ENCODE data around the gene TMEM167A. TPM values are rescaled to one million over a fixed set of nuclear protein-coding genes. Genes with fewer than 3 reads are reported as not detected.

Gene TMEM167A
- 10 to 100 TPM; 63.8 to 68.4 TPM for total RNA-seq

- Mint-ChIP-seq H3K36me3 (peaks cover 22% of the 10 kb centered on the region), H3K9me3 (no peaks in the 10 kb centered on the region), H3K27me3 (no peaks in the 10 kb centered on the region), H3K4me3 (peak within 1 kb of the TSS; percentile 95), H3K4me1 (peaks cover 19% of the 10 kb centered on the region), H3K27ac (peak within 1 kb of the TSS; percentile 96)
- ATAC-seq (ENCODE audit: low read depth) (peak; percentile 99), DNase-seq (peak; percentile 87)
- POLR2A ChIA-PET: interaction anchor here (0.5 to 1.6 kb wide), 8 partner anchors 11 to 799 kb away, joined by 3 to 6 read pairs (median 4); partner anchors contain the start of gene RPS23
These were observed at the start of gene TMEM167A, which contains the start of gene XRCC4 for GRCh38 chr5:83076742-83077661. Gene TMEM167A, minus strand, starts transcription at chr5:83077394. Its CDS starts 71 bp downstream, at chr5:83077323. Gene XRCC4, plus strand, starts transcription at chr5:83077547. Its CDS starts 27,373 bp downstream, at chr5:83104920.

GRCh38 chr5:83126501-83126900, 49.3 kb upstream of the TMEM167A start:
- peaks cover 20% of the 10 kb centered on the region for H3K9me3 Mint-ChIP-seq
- no peak overlapping the region for H3K27ac Mint-ChIP-seq
- no peak overlapping the region for H3K4me3 Mint-ChIP-seq
- peaks cover 15% of the 10 kb centered on the region for H3K36me3 Mint-ChIP-seq
- POLR2A ChIA-PET: no interaction called here
- H3K4me1 Mint-ChIP-seq: no peaks in the 10 kb centered on the region
- ATAC-seq (ENCODE audit: low read depth) (no peak), DNase-seq (no peak)
- H3K27me3 Mint-ChIP-seq: no peaks in the 10 kb centered on the region

- peaks cover 19% of the 10 kb centered on the region for H3K9me3 Mint-ChIP-seq
- no peak overlapping the region for H3K4me3 Mint-ChIP-seq
- H3K36me3 Mint-ChIP-seq: peaks cover 15% of the 10 kb centered on the region
- H3K4me1 Mint-ChIP-seq: no peaks in the 10 kb centered on the region
- DNase-seq (no peak), ATAC-seq (ENCODE audit: low read depth) (no peak)
- H3K27ac Mint-ChIP-seq: no peak overlapping the region
- POLR2A ChIA-PET: no interaction called here
- H3K27me3 Mint-ChIP-seq: no peaks in the 10 kb centered on the region
These were observed 48.4 kb upstream of the TMEM167A start for GRCh38 chr5:83125560-83125959.

GRCh38 chr5:83124593-83124992, 47.4 kb upstream of the TMEM167A start:
- DNase-seq: no peak
- Mint-ChIP-seq H3K9me3 (peaks cover 14% of the 10 kb centered on the region), H3K4me3 (no peak overlapping the region), H3K27me3 (no peaks in the 10 kb centered on the region), H3K36me3 (peaks cover 18% of the 10 kb centered on the region), H3K4me1 (no peaks in the 10 kb centered on the region), H3K27ac (no peak overlapping the region)
- POLR2A ChIA-PET: no interaction called here
- ATAC-seq (ENCODE audit: low read depth): no peak

- H3K27me3 Mint-ChIP-seq: no peaks in the 10 kb centered on the region
- DNase-seq: no peak
- H3K4me3 Mint-ChIP-seq: no peak overlapping the region
- H3K27ac Mint-ChIP-seq: no peak overlapping the region
- H3K4me1 Mint-ChIP-seq: no peaks in the 10 kb centered on the region
- peaks cover 32% of the 10 kb centered on the region for H3K36me3 Mint-ChIP-seq
- POLR2A ChIA-PET: no interaction called here
- no peak for ATAC-seq (ENCODE audit: low read depth)
- peaks cover 10% of the 10 kb centered on the region for H3K9me3 Mint-ChIP-seq
These were observed 41.8 kb upstream of the TMEM167A start for GRCh38 chr5:83118976-83119375.

- Mint-ChIP-seq H3K4me1 (no peaks in the 10 kb centered on the region), H3K4me3 (no peak overlapping the region), H3K9me3 (peaks cover 10% of the 10 kb centered on the region), H3K36me3 (peaks cover 36% of the 10 kb centered on the region), H3K27ac (no peak overlapping the region), H3K27me3 (no peaks in the 10 kb centered on the region)
- POLR2A ChIA-PET: no interaction called here
- DNase-seq (no peak), ATAC-seq (ENCODE audit: low read depth) (no peak)
These were observed 41.3 kb upstream of the TMEM167A start for GRCh38 chr5:83118471-83118870.

- ATAC-seq (ENCODE audit: low read depth) (no peak), DNase-seq (no peak)
- no peak overlapping the region for H3K27ac Mint-ChIP-seq
- H3K4me1 Mint-ChIP-seq: no peaks in the 10 kb centered on the region
- H3K36me3 Mint-ChIP-seq: peaks cover 51% of the 10 kb centered on the region
- POLR2A ChIA-PET: no interaction called here
- no peak overlapping the region for H3K4me3 Mint-ChIP-seq
- peaks cover 20% of the 10 kb centered on the region for H3K9me3 Mint-ChIP-seq
- no peaks in the 10 kb centered on the region for H3K27me3 Mint-ChIP-seq
These were observed 38.6 kb upstream of the TMEM167A start for GRCh38 chr5:83115816-83116215.

GRCh38 chr5:83109380-83109779, 32.2 kb upstream of the TMEM167A start:
- POLR2A ChIA-PET: no interaction called here
- Mint-ChIP-seq H3K36me3 (peaks cover 35% of the 10 kb centered on the region), H3K27ac (no peak overlapping the region), H3K27me3 (no peaks in the 10 kb centered on the region), H3K4me1 (no peaks in the 10 kb centered on the region), H3K9me3 (peaks cover 10% of the 10 kb centered on the region), H3K4me3 (no peak overlapping the region)
- ATAC-seq (ENCODE audit: low read depth): no peak
- no peak for DNase-seq

- DNase-seq (no peak), ATAC-seq (ENCODE audit: low read depth) (no peak)
- no peak overlapping the region for H3K4me3 Mint-ChIP-seq
- H3K4me1 Mint-ChIP-seq: no peaks in the 10 kb centered on the region
- H3K27ac Mint-ChIP-seq: no peak overlapping the region
- POLR2A ChIA-PET: no interaction called here
- H3K36me3 Mint-ChIP-seq: peaks cover 23% of the 10 kb centered on the region
- H3K9me3 Mint-ChIP-seq: peaks cover 4% of the 10 kb centered on the region
- H3K27me3 Mint-ChIP-seq: no peaks in the 10 kb centered on the region
These were observed 30.7 kb upstream of the TMEM167A start for GRCh38 chr5:83107692-83108420.

- no peaks in the 10 kb centered on the region for H3K9me3 Mint-ChIP-seq
- no peak for ATAC-seq (ENCODE audit: low read depth)
- no peaks in the 10 kb centered on the region for H3K4me1 Mint-ChIP-seq
- H3K27ac Mint-ChIP-seq: no peak overlapping the region
- H3K36me3 Mint-ChIP-seq: peaks cover 15% of the 10 kb centered on the region
- no peak for DNase-seq
- no peak overlapping the region for H3K4me3 Mint-ChIP-seq
- H3K27me3 Mint-ChIP-seq: no peaks in the 10 kb centered on the region
- POLR2A ChIA-PET: no interaction called here
These were observed 26.8 kb upstream of the TMEM167A start for GRCh38 chr5:83104021-83104420.

GRCh38 chr5:83102364-83102980, 25.3 kb upstream of the TMEM167A start:
- Mint-ChIP-seq H3K27ac (no peak overlapping the region), H3K4me3 (no peak overlapping the region), H3K36me3 (peaks cover 14% of the 10 kb centered on the region), H3K4me1 (no peaks in the 10 kb centered on the region), H3K27me3 (no peaks in the 10 kb centered on the region), H3K9me3 (no peaks in the 10 kb centered on the region)
- ATAC-seq (ENCODE audit: low read depth): no peak
- POLR2A ChIA-PET: no interaction called here
- no peak for DNase-seq

- no peak for DNase-seq
- Mint-ChIP-seq H3K27ac (no peak overlapping the region), H3K4me3 (no peak overlapping the region), H3K27me3 (no peaks in the 10 kb centered on the region), H3K36me3 (peaks cover 10% of the 10 kb centered on the region), H3K9me3 (no peaks in the 10 kb centered on the region), H3K4me1 (no peaks in the 10 kb centered on the region)
- POLR2A ChIA-PET: no interaction called here
- ATAC-seq (ENCODE audit: low read depth): no peak
These were observed 24.3 kb upstream of the TMEM167A start for GRCh38 chr5:83101514-83101913.

- ATAC-seq (ENCODE audit: low read depth) (no peak), DNase-seq (no peak)
- Mint-ChIP-seq H3K27ac (no peak overlapping the region), H3K36me3 (peaks cover 17% of the 10 kb centered on the region), H3K9me3 (peaks cover 5% of the 10 kb centered on the region), H3K4me3 (no peak overlapping the region), H3K4me1 (no peaks in the 10 kb centered on the region), H3K27me3 (no peaks in the 10 kb centered on the region)
- POLR2A ChIA-PET: no interaction called here
These were observed 22.3 kb upstream of the TMEM167A start for GRCh38 chr5:83099445-83099844.

Measured in activated naive CD8-positive, alpha-beta T cell treated with anti-CD3 and anti-CD28 coated beads, Interleukin-2, amount 10 ng/mL, durations not matched to agents 7 days and 5 days (primary cell).